CD4-positive, alpha-beta T cell (primary cell): ENCODE results near the gene GTF2H2C_2.
"Not testable (repeated sequence)": the region's sequence is repeated elsewhere in the genome, so short reads cannot be mapped to it uniquely, and the experiment has no call there.

Source experiments
- ATAC-seq: fragments of 200-7000 bp; cut with Tn5 transposase; one replicate; pipeline ENCODE4 v1.10.0; 2022; ENCODE audit warnings: mild to moderate bottlenecking; ENCODE audit not compliant: poor library complexity
- CTCF ChIA-PET: fragments of 350-600 bp; sonication (Branson Sonifier 250); formaldehyde crosslinking; loops from one replicate; lab custom pipeline; 2021; ENCODE audit warnings: antibody characterized with exemption, inconsistent platforms; lab: Charles Lee
- POLR2A ChIA-PET: fragments of 350-600 bp; sonication (Branson Sonifier 250); formaldehyde crosslinking; loops from one replicate; lab custom pipeline; 2021; ENCODE audit warnings: antibody characterized with exemption, inconsistent platforms; lab: Charles Lee
- DNase-seq, 14 experiments: peaks; one replicate each; pipeline ENCODE4 v3.0.0-alpha.2; 2013 to 2020; ENCODE audit warnings: mixed read lengths in 2 of 14
- H3K27ac ChIP-seq, 2 donors: one replicate each; pipeline versions ENCODE4 v1.5.1 to v1.7.0; 2013; ENCODE audit warnings: low read length in 2 of 2, low read depth in 1 of 2, mild to moderate bottlenecking in 1 of 2
- H3K27me3 ChIP-seq, 2 experiments: 1 replicate in 1 of 2; 2 replicates in 1 of 2; pipeline versions ENCODE4 v1.6.1 to v1.7.0; 2013; ENCODE audit warnings: low read length in 2 of 2, control low read depth in 1 of 2, mild to moderate bottlenecking in 1 of 2, moderate library complexity in 1 of 2; ENCODE audit not compliant: insufficient read depth in 2 of 2, control insufficient read depth in 1 of 2
- H3K36me3 ChIP-seq: one replicate; pipeline ENCODE4 v1.6.1; 2013; ENCODE audit warnings: low read length, control low read depth; ENCODE audit not compliant: insufficient read depth
- H3K4me1 ChIP-seq: one replicate; pipeline ENCODE4 v1.6.1; 2013; ENCODE audit warnings: low read length, control low read depth; ENCODE audit not compliant: insufficient read depth
- H3K4me3 ChIP-seq: one replicate; pipeline ENCODE4 v1.5.1; 2013; ENCODE audit warnings: mild to moderate bottlenecking, low read length, moderate library complexity
- H3K9me3 ChIP-seq, 2 experiments: 1 replicate in 1 of 2; 2 replicates in 1 of 2; pipeline versions ENCODE4 v1.6.1 to v1.7.0; 2013; ENCODE audit warnings: low read length in 2 of 2, mild to moderate bottlenecking in 2 of 2, control low read depth in 1 of 2, moderate library complexity in 1 of 2; ENCODE audit not compliant: control insufficient read depth in 1 of 2, insufficient read depth in 1 of 2
- H3K27ac Mint-ChIP-seq: one replicate; pipeline ENCODE4 v1.8.0; 2020; ENCODE audit warnings: mixed read lengths
- H3K27me3 Mint-ChIP-seq: one replicate; pipeline ENCODE4 v1.8.0; 2021; ENCODE audit warnings: mixed read lengths
- H3K36me3 Mint-ChIP-seq: one replicate; pipeline ENCODE4 v1.8.0; 2021; ENCODE audit warnings: low read depth, mixed read lengths
- H3K4me1 Mint-ChIP-seq: one replicate; pipeline ENCODE4 v1.8.0; 2021; ENCODE audit warnings: low read depth, mixed read lengths
- H3K4me3 Mint-ChIP-seq: one replicate; pipeline ENCODE4 v1.8.0; 2020; ENCODE audit warnings: mild to moderate bottlenecking, mixed read lengths
- H3K9me3 Mint-ChIP-seq: one replicate; pipeline ENCODE4 v1.8.0; 2020; ENCODE audit warnings: mixed read lengths
- intact Hi-C, 2 experiments: fragments of 100-400 bp; cut with DNase I in 1 of 2; cut with micrococcal nuclease in 1 of 2; formaldehyde crosslinking; loops; one replicate each; pipeline versions ENCODE4 v1.15.1 to v1.9.0; 2023 to 2025; cut with DNase I, micrococcal nuclease

The GTF2H2C_2 gene

GRCh38 chr5:70457093-70457492, 41.9 kb downstream of the GTF2H2C_2 start:
- POLR2A ChIA-PET, H3K36me3 Mint-ChIP-seq, H3K4me1 Mint-ChIP-seq, ATAC-seq, H3K27ac ChIP-seq, H3K4me3 ChIP-seq, H3K27ac Mint-ChIP-seq, H3K9me3 ChIP-seq, H3K4me1 ChIP-seq, H3K4me3 Mint-ChIP-seq, DNase-seq, intact Hi-C loops, H3K36me3 ChIP-seq, H3K27me3 ChIP-seq, CTCF ChIA-PET, H3K9me3 Mint-ChIP-seq, H3K27me3 Mint-ChIP-seq: not testable (repeated sequence)

DNA sequence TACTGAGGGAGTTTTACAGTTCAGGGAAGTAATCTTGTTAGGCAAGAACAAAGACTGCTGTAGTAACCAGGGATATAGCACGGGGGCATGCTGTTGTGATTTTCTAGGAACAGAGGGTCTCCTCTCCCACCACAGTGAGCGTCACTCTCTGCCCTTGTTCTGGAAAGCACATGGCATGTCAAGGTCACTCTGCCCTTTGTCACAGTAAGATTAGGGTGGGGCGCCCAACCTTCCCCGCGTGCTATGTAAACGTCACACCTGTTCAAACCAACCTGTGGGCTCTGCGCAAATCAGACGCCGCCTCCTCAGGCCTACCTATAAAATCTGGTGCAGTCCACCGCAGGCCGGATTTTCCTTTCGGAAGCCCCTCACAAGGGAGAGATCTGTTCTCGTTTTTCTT, 44.0 kb downstream of the GTF2H2C_2 start:
- CTCF ChIA-PET, H3K9me3 ChIP-seq, H3K4me1 Mint-ChIP-seq, H3K36me3 Mint-ChIP-seq, H3K4me1 ChIP-seq, H3K27me3 Mint-ChIP-seq, H3K27ac ChIP-seq, H3K36me3 ChIP-seq, ATAC-seq, intact Hi-C loops, H3K27me3 ChIP-seq, DNase-seq, H3K27ac Mint-ChIP-seq, H3K9me3 Mint-ChIP-seq, POLR2A ChIA-PET, H3K4me3 Mint-ChIP-seq, H3K4me3 ChIP-seq: not testable (repeated sequence)

DNA sequence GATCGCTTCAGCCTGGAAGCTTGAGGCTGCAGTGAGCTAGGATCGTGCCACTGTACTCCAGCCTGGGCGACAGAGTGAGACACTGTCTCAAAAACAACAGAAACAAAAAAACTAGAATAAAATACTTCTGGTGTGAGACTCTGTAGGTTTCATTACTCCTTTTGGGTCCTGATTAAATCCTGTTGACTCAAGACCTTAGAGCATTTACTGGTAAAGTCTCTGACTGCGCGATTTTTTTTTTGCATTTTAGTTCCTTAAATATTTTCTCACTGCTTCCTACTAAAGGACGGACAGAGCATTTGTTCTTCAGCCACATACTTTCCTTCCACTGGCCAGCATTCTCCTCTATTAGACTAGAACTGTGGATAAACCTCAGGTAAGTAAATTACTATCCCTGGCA, 46.8 kb downstream of the GTF2H2C_2 start:
- H3K4me1 Mint-ChIP-seq, H3K4me3 ChIP-seq, H3K9me3 Mint-ChIP-seq, H3K36me3 Mint-ChIP-seq, H3K27me3 Mint-ChIP-seq, H3K27ac ChIP-seq, H3K4me1 ChIP-seq, ATAC-seq, intact Hi-C loops, H3K27ac Mint-ChIP-seq, DNase-seq, CTCF ChIA-PET, H3K36me3 ChIP-seq, H3K4me3 Mint-ChIP-seq, H3K9me3 ChIP-seq, POLR2A ChIA-PET, H3K27me3 ChIP-seq: not testable (repeated sequence)

DNA sequence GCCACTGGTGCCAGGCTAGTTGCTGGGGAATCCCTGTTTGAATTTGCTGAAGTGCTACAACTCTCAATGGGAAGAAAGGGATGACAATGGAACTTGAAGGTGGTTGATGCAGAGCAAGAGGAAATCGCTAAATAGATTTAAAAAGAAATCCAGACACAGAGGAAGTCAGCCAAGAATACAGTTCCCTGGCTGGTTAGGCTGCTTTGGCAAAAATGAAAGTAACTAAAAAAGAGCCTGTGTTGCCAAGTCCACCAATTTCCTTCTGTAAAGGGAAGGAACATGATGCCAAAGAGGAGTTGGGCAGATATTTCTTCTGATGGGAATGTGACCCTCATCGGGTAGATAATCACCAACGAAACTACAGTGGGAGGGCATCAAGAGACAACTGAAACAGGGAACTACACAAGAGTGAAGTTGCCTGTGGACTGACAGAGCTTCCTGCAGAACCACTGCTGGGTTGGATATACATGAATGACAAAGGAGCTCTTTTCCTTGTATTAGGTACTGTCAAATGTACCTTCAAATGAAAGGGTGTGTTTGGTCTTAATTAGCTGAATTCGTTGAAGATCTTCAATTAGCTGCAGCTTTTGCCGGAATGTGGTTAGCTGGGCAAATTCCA, 49.0 kb downstream of the GTF2H2C_2 start:
- intact Hi-C loops, result not testable (repeated sequence)

DNA sequence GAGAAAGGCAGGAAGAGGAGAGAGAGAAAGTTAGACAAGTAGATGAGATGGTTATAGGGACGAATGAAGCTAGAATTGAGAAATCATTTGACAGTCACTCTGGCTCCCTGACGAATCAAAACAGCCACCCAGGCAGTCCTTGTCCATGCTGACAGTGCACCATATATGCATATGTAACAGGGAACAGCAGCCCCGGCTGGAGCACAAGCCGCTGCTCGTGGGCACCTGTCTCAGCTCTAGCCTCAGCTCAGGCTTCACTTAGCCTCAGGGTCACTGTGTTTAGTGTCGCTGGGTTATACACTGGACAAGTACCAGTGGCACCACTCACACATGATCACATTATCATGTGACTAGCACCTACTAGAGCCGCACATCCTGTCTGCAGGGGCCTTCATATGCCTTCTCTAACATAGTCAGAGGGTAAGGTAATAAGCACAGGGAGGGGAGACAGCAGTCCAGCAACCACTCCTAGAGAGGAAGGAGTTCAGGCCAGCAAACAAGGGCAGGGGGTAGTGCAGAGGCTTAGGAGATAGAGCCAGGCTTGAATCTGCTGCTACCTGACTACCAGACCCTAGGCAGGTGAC, 54.9 kb downstream of the GTF2H2C_2 start:
- intact Hi-C loops, H3K27ac ChIP-seq, H3K9me3 Mint-ChIP-seq, ATAC-seq, H3K4me1 Mint-ChIP-seq, H3K27me3 Mint-ChIP-seq, DNase-seq, H3K27ac Mint-ChIP-seq, H3K4me3 ChIP-seq, H3K4me1 ChIP-seq, H3K9me3 ChIP-seq, H3K27me3 ChIP-seq, H3K4me3 Mint-ChIP-seq, CTCF ChIA-PET, H3K36me3 Mint-ChIP-seq, H3K36me3 ChIP-seq, POLR2A ChIA-PET: not testable (repeated sequence)

More for the DNA sequence above, 49.0 kb downstream of the GTF2H2C_2 start:
- H3K4me3 ChIP-seq, ATAC-seq, CTCF ChIA-PET, H3K36me3 ChIP-seq, H3K4me1 Mint-ChIP-seq, H3K27ac ChIP-seq, POLR2A ChIA-PET, DNase-seq, H3K27me3 Mint-ChIP-seq, H3K36me3 Mint-ChIP-seq, H3K9me3 Mint-ChIP-seq, H3K27ac Mint-ChIP-seq, H3K4me1 ChIP-seq, H3K9me3 ChIP-seq, H3K27me3 ChIP-seq, H3K4me3 Mint-ChIP-seq: not testable (repeated sequence)
